Measurements from ENCODE around the gene RBPMS2. TPM values are rescaled to one million over a fixed set of nuclear protein-coding genes. Genes with fewer than 3 reads are reported as not detected.

The RBPMS2 gene
- polyA plus RNA-seq, 1 of the 3 experiments (the other 2 are of a cell fraction): 6.5 TPM

DNA sequence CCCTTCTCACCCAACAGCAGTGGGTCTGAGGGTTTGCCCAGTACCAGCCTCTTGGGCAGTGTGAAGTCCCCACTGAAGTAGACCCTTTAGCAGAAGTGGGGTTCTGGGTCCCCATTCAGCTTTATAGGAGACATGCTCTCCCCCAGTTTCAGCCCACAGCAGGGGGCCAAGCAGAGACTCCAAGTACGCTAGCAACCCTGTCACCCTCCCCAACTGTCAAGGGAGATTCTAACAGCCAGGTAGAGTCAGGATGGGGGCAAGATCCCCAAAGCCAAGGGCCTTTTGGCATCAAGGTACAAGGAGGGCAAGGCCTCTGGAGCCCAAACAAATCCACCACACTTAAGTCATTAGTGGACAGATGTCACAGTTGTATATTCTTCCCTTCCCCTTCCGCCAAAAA lies 1.8 kb downstream of the RBPMS2 start:
- no peak overlapping the region for H3K4me3 ChIP-seq (ENCODE audit: low read depth in 2 of 2, low read length in 1 of 2)
- H2AFZ ChIP-seq (ENCODE audit: low read depth): no peak overlapping the region
- WGBS (ENCODE audit: low lambda C conversion rate): 100% methylated on average over 1 of the region's 2 CpGs
- H3F3A ChIP-seq (replicated peaks; ENCODE audit: insufficient read depth): no peaks in the 10 kb centered on the region
- H3K9ac ChIP-seq: no peak overlapping the region
- no peaks in the 10 kb centered on the region for H3K9me2 ChIP-seq
- H3K27me3 ChIP-seq (ENCODE audit: insufficient read depth): no peaks in the 10 kb centered on the region
- TF ChIP-seq TAF1 (IDR thresholded peaks at IDR 0.05; ENCODE audit: borderline replicate concordance, low read depth, low read length) (no peak), NFIC (IDR thresholded peaks at IDR 0.05; ENCODE audit: borderline replicate concordance) (no peak), EP300 (IDR thresholded peaks at IDR 0.05; ENCODE audit: borderline replicate concordance in 1 of 2, low read depth in 1 of 2, low read length in 1 of 2) (no peak), SIN3A (IDR thresholded peaks at IDR 0.05; ENCODE audit: borderline replicate concordance, low read depth, low read length) (no peak), CHD2 (IDR thresholded peaks at IDR 0.05; ENCODE audit: low read length, partially characterized antibody) (no peak), GABPA (IDR thresholded peaks at IDR 0.05; ENCODE audit: low read depth) (no peak), TEAD4 (IDR thresholded peaks at IDR 0.05; ENCODE audit: borderline replicate concordance, insufficient read depth) (no peak), ELF1 (IDR thresholded peaks at IDR 0.05) (no peak)
- TF ChIP-seq, protein P1, sequence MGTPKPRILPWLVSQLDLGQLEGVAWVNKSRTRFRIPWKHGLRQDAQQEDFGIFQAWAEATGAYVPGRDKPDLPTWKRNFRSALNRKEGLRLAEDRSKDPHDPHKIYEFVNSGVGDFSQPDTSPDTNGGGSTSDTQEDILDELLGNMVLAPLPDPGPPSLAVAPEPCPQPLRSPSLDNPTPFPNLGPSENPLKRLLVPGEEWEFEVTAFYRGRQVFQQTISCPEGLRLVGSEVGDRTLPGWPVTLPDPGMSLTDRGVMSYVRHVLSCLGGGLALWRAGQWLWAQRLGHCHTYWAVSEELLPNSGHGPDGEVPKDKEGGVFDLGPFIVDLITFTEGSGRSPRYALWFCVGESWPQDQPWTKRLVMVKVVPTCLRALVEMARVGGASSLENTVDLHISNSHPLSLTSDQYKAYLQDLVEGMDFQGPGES (IDR thresholded peaks at IDR 0.05; ENCODE audit: low read depth, low read length): no peak
- TF ChIP-seq, protein P2, sequence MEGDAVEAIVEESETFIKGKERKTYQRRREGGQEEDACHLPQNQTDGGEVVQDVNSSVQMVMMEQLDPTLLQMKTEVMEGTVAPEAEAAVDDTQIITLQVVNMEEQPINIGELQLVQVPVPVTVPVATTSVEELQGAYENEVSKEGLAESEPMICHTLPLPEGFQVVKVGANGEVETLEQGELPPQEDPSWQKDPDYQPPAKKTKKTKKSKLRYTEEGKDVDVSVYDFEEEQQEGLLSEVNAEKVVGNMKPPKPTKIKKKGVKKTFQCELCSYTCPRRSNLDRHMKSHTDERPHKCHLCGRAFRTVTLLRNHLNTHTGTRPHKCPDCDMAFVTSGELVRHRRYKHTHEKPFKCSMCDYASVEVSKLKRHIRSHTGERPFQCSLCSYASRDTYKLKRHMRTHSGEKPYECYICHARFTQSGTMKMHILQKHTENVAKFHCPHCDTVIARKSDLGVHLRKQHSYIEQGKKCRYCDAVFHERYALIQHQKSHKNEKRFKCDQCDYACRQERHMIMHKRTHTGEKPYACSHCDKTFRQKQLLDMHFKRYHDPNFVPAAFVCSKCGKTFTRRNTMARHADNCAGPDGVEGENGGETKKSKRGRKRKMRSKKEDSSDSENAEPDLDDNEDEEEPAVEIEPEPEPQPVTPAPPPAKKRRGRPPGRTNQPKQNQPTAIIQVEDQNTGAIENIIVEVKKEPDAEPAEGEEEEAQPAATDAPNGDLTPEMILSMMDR (IDR thresholded peaks at IDR 0.05): no peak
- TF ChIP-seq, protein P3, sequence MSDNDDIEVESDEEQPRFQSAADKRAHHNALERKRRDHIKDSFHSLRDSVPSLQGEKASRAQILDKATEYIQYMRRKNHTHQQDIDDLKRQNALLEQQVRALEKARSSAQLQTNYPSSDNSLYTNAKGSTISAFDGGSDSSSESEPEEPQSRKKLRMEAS (IDR thresholded peaks at IDR 0.05; ENCODE audit: low read depth): no peak
- DNase-seq: no peak
- no peaks in the 10 kb centered on the region for H3K9me3 ChIP-seq
- ChIA-PET POLR2A (no interaction called here), CTCF (interaction anchor here (1.0 to 2.5 kb wide), 4 partner anchors 10 to 67 kb away, joined by 3 to 13 read pairs (median 4); no protein-coding TSS in a partner anchor)
- no peaks in the 10 kb centered on the region for H4K20me1 ChIP-seq (ENCODE audit: insufficient read depth)
- no peaks in the 10 kb centered on the region for H3K79me2 ChIP-seq (ENCODE audit: insufficient read depth)
- H3K4me1 ChIP-seq (ENCODE audit: control insufficient read depth in 1 of 2, insufficient read depth in 2 of 2, low read depth in 1 of 2, low read length in 1 of 2): peaks cover 4 to 10% of the 10 kb centered on the region in 2 experiments; a peak in 1 of 4 replicates
- no peaks in the 10 kb centered on the region for H3K36me3 ChIP-seq (replicated peaks in 1 of 2; ENCODE audit: control insufficient read depth in 1 of 2, insufficient read depth in 2 of 2, low read length in 1 of 2)
- H3K4me2 ChIP-seq: 0 out of 2 replicates have a peak overlapping the region, but pooled peaks have one; percentile 44
- no peak overlapping the region for H3K27ac ChIP-seq (ENCODE audit: low read depth in 2 of 2, low read length in 1 of 2)

DNA sequence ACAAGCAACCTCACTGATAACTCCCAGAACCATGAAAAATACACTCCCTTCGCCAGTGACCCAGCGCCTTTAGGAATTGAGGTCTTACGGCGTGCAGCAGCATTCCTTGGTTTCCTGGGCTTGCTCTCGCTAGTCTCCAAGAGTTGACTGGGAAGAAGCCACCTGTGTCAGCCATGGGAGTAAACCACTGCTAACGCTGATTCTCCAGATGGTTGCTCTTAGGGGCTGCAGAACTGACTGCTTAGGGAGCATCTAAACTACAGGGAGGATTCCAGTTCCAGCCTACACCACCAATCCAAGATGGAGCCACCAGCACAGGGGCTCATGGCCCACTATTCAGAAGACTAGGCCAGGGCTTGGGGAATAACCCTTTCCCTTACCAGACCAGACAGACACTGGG lies 2.4 kb downstream of the RBPMS2 start:
- no peak overlapping the region for H3K4me2 ChIP-seq
- H3K4me3 ChIP-seq (ENCODE audit: low read depth in 2 of 2, low read length in 1 of 2): no peak overlapping the region
- TF ChIP-seq, protein P2 (IDR thresholded peaks at IDR 0.05): no peak
- no peak overlapping the region for H2AFZ ChIP-seq (ENCODE audit: low read depth)
- 100% methylated on average over 5 of the region's 6 CpGs for WGBS (ENCODE audit: low lambda C conversion rate)
- H3K9me2 ChIP-seq: no peaks in the 10 kb centered on the region
- H3K79me2 ChIP-seq (ENCODE audit: insufficient read depth): no peaks in the 10 kb centered on the region
- H3K9me3 ChIP-seq: no peaks in the 10 kb centered on the region
- no peaks in the 10 kb centered on the region for H3K27me3 ChIP-seq (ENCODE audit: insufficient read depth)
- no peak overlapping the region for H3K9ac ChIP-seq
- no peaks in the 10 kb centered on the region for H3K36me3 ChIP-seq (replicated peaks in 1 of 2; ENCODE audit: control insufficient read depth in 1 of 2, insufficient read depth in 2 of 2, low read length in 1 of 2)
- CTCF ChIA-PET: interaction anchor here (2.5 kb wide), 1 partner anchor 37 kb away, joined by 13 read pairs; no protein-coding TSS in a partner anchor
- no peaks in the 10 kb centered on the region for H3F3A ChIP-seq (replicated peaks; ENCODE audit: insufficient read depth)
- H3K4me1 ChIP-seq (ENCODE audit: control insufficient read depth in 1 of 2, insufficient read depth in 2 of 2, low read depth in 1 of 2, low read length in 1 of 2): peaks cover 4 to 10% of the 10 kb centered on the region in 2 experiments; a peak in 1 of 4 replicates
- no peaks in the 10 kb centered on the region for H4K20me1 ChIP-seq (ENCODE audit: insufficient read depth)
- H3K27ac ChIP-seq (ENCODE audit: low read depth in 2 of 2, low read length in 1 of 2): no peak overlapping the region
- no peak for DNase-seq
- POLR2A ChIA-PET: no interaction called here
